A549 (cell line): ENCODE data around the gene CEP89. TPM values are rescaled to one million over a fixed set of nuclear protein-coding genes. Genes with fewer than 3 reads are reported as not detected.
A peak's percentile ranks its signal among the peaks of the same experiment; 100 is the strongest.

Source experiments
- ATAC-seq, 2 experiments: fragments of 200-7000 bp in 1 of 2; fragments of >200 bp in 1 of 2; cut with Nextera tagmentation in 1 of 2; cut with Tn5 transposase in 1 of 2; 3 replicates each; pipeline versions ENCODE4 v1.8.0 to v1.9.1; 2018 to 2020; ENCODE audit warnings: mild to moderate bottlenecking in 1 of 2, moderate library complexity in 1 of 2
- CTCF ChIA-PET: fragments of 300-600 bp; sonication (Branson Sonifier 250); formaldehyde crosslinking; extraction: SDS; loops from one replicate; lab custom pipeline; 2021; ENCODE audit warnings: antibody characterized with exemption, inconsistent platforms; lab: Yijun Ruan, JAX
- POLR2A ChIA-PET: fragments of 350-600 bp; formaldehyde crosslinking; extraction: SDS; loops from one replicate; lab custom pipeline; 2021; ENCODE audit warnings: antibody characterized with exemption, inconsistent platforms; lab: Yijun Ruan, JAX
- DNase-seq, 2 experiments: peaks; one replicate each; pipeline versions ENCODE4 v3.0.0 to v3.0.0-alpha.2; 2011 to 2016; ENCODE audit warnings: low read depth in 1 of 2, low spot score in 1 of 2
- FAIRE-seq: peaks from 2 replicates; lab custom pipeline; 2011; peaks lifted over from hg19 to GRCh38; lab: Jason Lieb, UNC
- H3K27ac ChIP-seq, 2 experiments: fragments of >200 bp; sonication (Bioruptor Twin); formaldehyde crosslinking; 3 replicates each; pipeline ENCODE4 v1.5.1; 2016 to 2017
- H3K4me1 ChIP-seq: fragments of >200 bp; sonication (Bioruptor Twin); formaldehyde crosslinking; 3 replicates; pipeline ENCODE4 v1.6.1; 2016
- H3K4me2 ChIP-seq: fragments of >200 bp; sonication (Bioruptor Twin); formaldehyde crosslinking; 3 replicates; pipeline ENCODE4 v1.6.1; 2016
- H3K4me3 ChIP-seq: fragments of >200 bp; sonication (Bioruptor Twin); formaldehyde crosslinking; 3 replicates; pipeline ENCODE4 v1.5.1; 2016
- H3K9me3 ChIP-seq: fragments of >200 bp; sonication (Bioruptor Twin); formaldehyde crosslinking; 3 replicates; pipeline ENCODE4 v1.6.1; 2016
- CHD4 ChIP-seq: fragments of 200-600 bp; sonication (generic); IDR thresholded peaks from 2 replicates; pipeline ENCODE4 v1.6.1; 2016; ENCODE audit warnings: antibody characterized with exemption, mild to moderate bottlenecking, borderline replicate concordance
- EHF ChIP-seq: fragments of 250-450 bp; sonication (Bioruptor Pico); IDR thresholded peaks from 2 replicates; pipeline ENCODE4 v1.5.0; 2020; ENCODE audit warnings: mild to moderate bottlenecking
- EHMT2 ChIP-seq: fragments of 200-600 bp; sonication (generic); IDR thresholded peaks from 2 replicates; pipeline ENCODE4 v1.6.1; 2016; ENCODE audit warnings: antibody characterized with exemption, low read depth, mild to moderate bottlenecking, moderate library complexity
- ESRRA ChIP-seq: fragments of 150-350 bp; IDR thresholded peaks from 2 replicates; pipeline ENCODE4 v1.6.1; 2014; ENCODE audit warnings: mild to moderate bottlenecking, low read length, borderline replicate concordance
- FOSL2 ChIP-seq, 2 experiments: fragments of 450-650 bp in 1 of 2; fragments of >200 bp in 1 of 2; sonication (Bioruptor Twin) in 1 of 2; formaldehyde crosslinking; IDR thresholded peaks; 2 replicates each; pipeline versions ENCODE4 v1.5.0 to v1.6.1; 2016 to 2020; ENCODE audit warnings: mild to moderate bottlenecking in 1 of 2, moderate library complexity in 1 of 2
- HOXA7 ChIP-seq: fragments of 250-450 bp; sonication (Bioruptor Pico); IDR thresholded peaks from 2 replicates; pipeline ENCODE4 v1.5.0; 2020; ENCODE audit warnings: mild to moderate bottlenecking, moderate library complexity
- HOXB13 ChIP-seq: fragments of 250-450 bp; sonication (Bioruptor Pico); IDR thresholded peaks from 2 replicates; pipeline ENCODE4 v1.5.0; 2020; ENCODE audit warnings: low read depth, mild to moderate bottlenecking, moderate library complexity
- KDM1A ChIP-seq: fragments of 200-600 bp; sonication (generic); IDR thresholded peaks from 2 replicates; pipeline ENCODE4 v1.6.1; 2016; ENCODE audit warnings: low read depth, mild to moderate bottlenecking
- MAFK ChIP-seq: fragments of 450-650 bp; IDR thresholded peaks from 2 replicates; pipeline ENCODE4 v1.6.1; 2014; ENCODE audit not compliant: partially characterized antibody
- MAZ ChIP-seq: fragments of 150-350 bp; IDR thresholded peaks from 2 replicates; pipeline ENCODE4 v1.6.1; 2014; ENCODE audit warnings: antibody characterized with exemption, low read depth, low read length, borderline replicate concordance
- NPAS2 ChIP-seq: fragments of 250-450 bp; sonication (Bioruptor Pico); IDR thresholded peaks from 2 replicates; pipeline ENCODE4 v1.8.0; 2022; ENCODE audit warnings: mild to moderate bottlenecking, moderate library complexity, borderline replicate concordance
- NR3C1 ChIP-seq: fragments of >200 bp; sonication (Bioruptor Twin); formaldehyde crosslinking; IDR thresholded peaks from 3 replicates; pipeline ENCODE4 v1.6.1; 2017
- PHF8 ChIP-seq: fragments of 200-600 bp; sonication (generic); IDR thresholded peaks from 2 replicates; pipeline ENCODE4 v1.6.1; 2016; ENCODE audit warnings: low read depth, mild to moderate bottlenecking, antibody characterized with exemption, moderate library complexity, borderline replicate concordance
- POLR2AphosphoS2 ChIP-seq: conservative IDR thresholded peaks from 2 replicates; pipeline ENCODE4 v1.6.1; 2012; ENCODE audit warnings: low read length, improper control_type of control experiment, inconsistent platforms
- RAD21 ChIP-seq, 2 experiments: fragments of >200 bp in 1 of 2; sonication (Bioruptor Twin) in 1 of 2; formaldehyde crosslinking in 1 of 2; IDR thresholded peaks in 1 of 2; conservative IDR thresholded peaks in 1 of 2; 2 replicates in 1 of 2; 3 replicates in 1 of 2; pipeline ENCODE4 v1.6.1; 2012 to 2018; ENCODE audit warnings: inconsistent platforms in 1 of 2
- RNF2 ChIP-seq: fragments of 200-600 bp; sonication (generic); IDR thresholded peaks from 2 replicates; pipeline ENCODE4 v1.6.1; 2016; ENCODE audit warnings: low read depth, mild to moderate bottlenecking, antibody characterized with exemption, moderate library complexity, borderline replicate concordance
- TP53 ChIP-seq: fragments of 250-450 bp; sonication (Bioruptor Pico); IDR thresholded peaks from 2 replicates; pipeline ENCODE4 v1.5.0; 2021; ENCODE audit warnings: mild to moderate bottlenecking, moderate library complexity
- ZNF302 ChIP-seq: fragments of 250-450 bp; sonication (Bioruptor Pico); IDR thresholded peaks from 2 replicates; pipeline ENCODE4 v1.9.0; 2021; ENCODE audit warnings: inconsistent platforms, mild to moderate bottlenecking, moderate library complexity
- ZSCAN20 ChIP-seq: fragments of 250-450 bp; sonication (Bioruptor Pico); IDR thresholded peaks from 2 replicates; pipeline ENCODE4 v1.8.0; 2022; ENCODE audit warnings: mild to moderate bottlenecking, moderate library complexity
- WGBS: methylation state at CpG from one replicate; pipeline ENCODE4 v1.1.6; 2017; ENCODE audit errors: missing lambda C conversion rate; 5-methylcytosine and 5-hydroxymethylcytosine counted together
- polyA plus RNA-seq, 4 experiments: library from polyadenylated mRNA; depleted of rRNA in 3 of 4; stranded (reverse); fragments of >200 nt; fragmentation: RNase III in 1 of 4; extraction: RNeasy Plus Mini Kit Qiagen cat#74134 plus additional on column Dnase treatment in 1 of 4; gene quantifications; 2 replicates in 3 of 4; 3 replicates in 1 of 4; pipeline ENCODE4 v1.2.3, GENCODE V29; 2011 to 2017
- TF ChIP-seq, protein P1 (sequence below): fragments of 200-600 bp; sonication (generic); IDR thresholded peaks from 2 replicates; pipeline ENCODE4 v1.6.1; 2016; ENCODE audit warnings: antibody characterized with exemption, mild to moderate bottlenecking, moderate library complexity
- TF ChIP-seq, protein P2 (sequence below): fragments of >200 bp; sonication (Bioruptor Twin); formaldehyde crosslinking; IDR thresholded peaks from 3 replicates; pipeline ENCODE4 v1.6.1; 2016
- TF ChIP-seq, protein P3 (sequence below): fragments of >200 bp; sonication (Bioruptor Twin); formaldehyde crosslinking; IDR thresholded peaks from 2 replicates; pipeline ENCODE4 v1.6.1; 2016
- TF ChIP-seq, protein P4 (sequence below): fragments of 450-650 bp; IDR thresholded peaks from 2 replicates; pipeline ENCODE4 v1.6.1; 2014; ENCODE audit warnings: antibody characterized with exemption

CEP89 gene
- polyA plus RNA-seq, 2 of the 4 experiments (the other 2 are of a cell fraction): 31.5 to 41.3 TPM

DNA sequence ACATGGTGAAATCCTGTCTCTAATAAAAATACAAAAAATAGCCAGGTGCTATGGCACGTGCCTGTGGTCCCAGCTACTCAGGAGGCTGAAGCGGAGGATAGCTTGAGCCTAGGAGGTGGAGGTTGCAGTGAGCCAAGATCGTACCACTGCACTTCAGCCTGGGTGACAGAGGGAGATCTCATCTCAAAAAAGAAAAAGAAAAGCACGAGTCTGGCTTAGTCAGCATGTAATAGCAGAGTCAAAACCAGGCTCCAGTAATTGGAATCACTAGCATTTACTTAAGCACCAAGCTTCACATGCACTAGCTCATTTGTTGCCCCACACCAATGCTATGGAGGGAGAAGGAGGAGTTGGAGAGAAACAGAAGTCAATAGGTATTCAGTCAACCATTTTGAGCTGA lies 60.3 kb downstream of the CEP89 start:
- FAIRE-seq (no peak), ATAC-seq (no peak), DNase-seq (no peak)
- ChIA-PET POLR2A (no interaction called here), CTCF (interaction anchor here (0.6 to 1.3 kb wide), 3 partner anchors 15 to 42 kb away, joined by 3 read pairs; partner anchors contain the start of gene SLC7A9)
- no peak overlapping the region for H3K4me3 ChIP-seq
- 87% methylated on average over 4 of the region's 4 CpGs for WGBS
- no peaks in the 10 kb centered on the region for H3K9me3 ChIP-seq
- TF ChIP-seq MAFK: peak; percentile 35
- TF ChIP-seq HOXA7: no peak
- TF ChIP-seq NPAS2 (CRISPR knock-in tag): no peak
- no peak overlapping the region for H3K27ac ChIP-seq
- H3K4me1 ChIP-seq: no peaks in the 10 kb centered on the region
- no peak overlapping the region for H3K4me2 ChIP-seq

DNA sequence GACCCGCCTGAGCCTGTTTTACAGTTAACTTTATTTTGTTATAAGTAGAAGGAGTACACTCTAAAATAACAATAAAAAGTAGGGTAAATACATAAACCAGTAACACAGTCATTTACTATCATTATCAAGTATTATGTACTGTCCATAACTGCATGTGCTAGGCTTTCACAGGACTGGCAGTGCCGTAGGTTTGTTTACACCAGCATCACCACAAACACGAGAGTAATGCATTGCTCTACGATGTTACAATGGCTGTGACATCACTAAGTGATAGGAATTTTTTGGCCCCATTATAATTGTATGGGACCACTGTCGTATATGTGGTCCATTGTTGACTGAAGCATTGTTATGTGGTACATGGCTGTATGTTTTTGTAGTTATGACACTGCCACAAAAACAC lies 60.9 kb downstream of the CEP89 start:
- 72% methylated on average over 5 of the region's 5 CpGs for WGBS
- Histone ChIP-seq H3K4me1 (no peaks in the 10 kb centered on the region), H3K4me2 (no peak overlapping the region), H3K9me3 (no peaks in the 10 kb centered on the region; the same call in 2 of the 3 replicates), H3K4me3 (no peak overlapping the region), H3K27ac (no peak overlapping the region)
- DNase-seq (no peak), ATAC-seq (no peak), FAIRE-seq (peak; percentile 68)
- ChIA-PET POLR2A (no interaction called here), CTCF (interaction anchor here (0.7 to 1.3 kb wide), 2 partner anchors 16 to 41 kb away, joined by 3 to 4 read pairs; partner anchors contain the start of gene SLC7A9)
- TF ChIP-seq, protein P1, sequence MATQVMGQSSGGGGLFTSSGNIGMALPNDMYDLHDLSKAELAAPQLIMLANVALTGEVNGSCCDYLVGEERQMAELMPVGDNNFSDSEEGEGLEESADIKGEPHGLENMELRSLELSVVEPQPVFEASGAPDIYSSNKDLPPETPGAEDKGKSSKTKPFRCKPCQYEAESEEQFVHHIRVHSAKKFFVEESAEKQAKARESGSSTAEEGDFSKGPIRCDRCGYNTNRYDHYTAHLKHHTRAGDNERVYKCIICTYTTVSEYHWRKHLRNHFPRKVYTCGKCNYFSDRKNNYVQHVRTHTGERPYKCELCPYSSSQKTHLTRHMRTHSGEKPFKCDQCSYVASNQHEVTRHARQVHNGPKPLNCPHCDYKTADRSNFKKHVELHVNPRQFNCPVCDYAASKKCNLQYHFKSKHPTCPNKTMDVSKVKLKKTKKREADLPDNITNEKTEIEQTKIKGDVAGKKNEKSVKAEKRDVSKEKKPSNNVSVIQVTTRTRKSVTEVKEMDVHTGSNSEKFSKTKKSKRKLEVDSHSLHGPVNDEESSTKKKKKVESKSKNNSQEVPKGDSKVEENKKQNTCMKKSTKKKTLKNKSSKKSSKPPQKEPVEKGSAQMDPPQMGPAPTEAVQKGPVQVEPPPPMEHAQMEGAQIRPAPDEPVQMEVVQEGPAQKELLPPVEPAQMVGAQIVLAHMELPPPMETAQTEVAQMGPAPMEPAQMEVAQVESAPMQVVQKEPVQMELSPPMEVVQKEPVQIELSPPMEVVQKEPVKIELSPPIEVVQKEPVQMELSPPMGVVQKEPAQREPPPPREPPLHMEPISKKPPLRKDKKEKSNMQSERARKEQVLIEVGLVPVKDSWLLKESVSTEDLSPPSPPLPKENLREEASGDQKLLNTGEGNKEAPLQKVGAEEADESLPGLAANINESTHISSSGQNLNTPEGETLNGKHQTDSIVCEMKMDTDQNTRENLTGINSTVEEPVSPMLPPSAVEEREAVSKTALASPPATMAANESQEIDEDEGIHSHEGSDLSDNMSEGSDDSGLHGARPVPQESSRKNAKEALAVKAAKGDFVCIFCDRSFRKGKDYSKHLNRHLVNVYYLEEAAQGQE: no peak
- TF ChIP-seq RAD21 (conservative IDR thresholded peaks at IDR 0.05 in 1 of 2, IDR thresholded peaks at IDR 0.05 in 1 of 2) (no peak), CHD4 (no peak), FOSL2 (IDR thresholded peaks at IDR 0.05) (no peak), FOSL2 (CRISPR knock-in tag; IDR thresholded peaks at IDR 0.05) (no peak), PHF8 (no peak), EHMT2 (no peak), ESRRA (no peak)
- TF ChIP-seq, protein P2, sequence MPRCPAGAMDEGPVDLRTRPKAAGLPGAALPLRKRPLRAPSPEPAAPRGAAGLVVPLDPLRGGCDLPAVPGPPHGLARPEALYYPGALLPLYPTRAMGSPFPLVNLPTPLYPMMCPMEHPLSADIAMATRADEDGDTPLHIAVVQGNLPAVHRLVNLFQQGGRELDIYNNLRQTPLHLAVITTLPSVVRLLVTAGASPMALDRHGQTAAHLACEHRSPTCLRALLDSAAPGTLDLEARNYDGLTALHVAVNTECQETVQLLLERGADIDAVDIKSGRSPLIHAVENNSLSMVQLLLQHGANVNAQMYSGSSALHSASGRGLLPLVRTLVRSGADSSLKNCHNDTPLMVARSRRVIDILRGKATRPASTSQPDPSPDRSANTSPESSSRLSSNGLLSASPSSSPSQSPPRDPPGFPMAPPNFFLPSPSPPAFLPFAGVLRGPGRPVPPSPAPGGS: no peak
- TF ChIP-seq, protein P3, sequence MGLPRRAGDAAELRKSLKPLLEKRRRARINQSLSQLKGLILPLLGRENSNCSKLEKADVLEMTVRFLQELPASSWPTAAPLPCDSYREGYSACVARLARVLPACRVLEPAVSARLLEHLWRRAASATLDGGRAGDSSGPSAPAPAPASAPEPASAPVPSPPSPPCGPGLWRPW: no peak

DNA sequence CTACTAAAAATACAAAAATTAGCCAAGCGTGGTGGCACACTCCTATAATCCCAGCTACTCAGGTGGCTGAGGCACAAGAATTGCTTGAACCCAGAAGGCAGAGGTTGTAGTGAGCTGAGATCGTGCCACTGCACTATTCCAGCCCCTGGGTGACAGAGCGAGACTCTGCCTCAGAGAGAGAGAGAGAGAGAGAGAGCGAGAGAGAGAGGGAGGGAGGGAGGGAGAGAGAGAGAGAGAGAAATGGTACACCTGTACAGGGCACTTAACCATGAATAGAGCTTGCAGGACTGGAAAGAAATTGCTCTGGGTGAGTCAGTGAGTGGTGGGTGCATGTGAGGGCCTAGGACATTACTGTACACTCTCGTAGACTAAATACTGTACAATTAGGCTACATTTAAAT lies 61.7 kb downstream of the CEP89 start:
- no peak overlapping the region for H3K4me3 ChIP-seq
- no peak overlapping the region for H3K4me2 ChIP-seq
- DNase-seq: no peak
- H3K4me1 ChIP-seq: no peaks in the 10 kb centered on the region
- no peak for FAIRE-seq
- peaks cover 7% of the 10 kb centered on the region; the same call in 2 of the 3 replicates for H3K9me3 ChIP-seq
- ATAC-seq: no peak
- ChIA-PET POLR2A (no interaction called here), CTCF (interaction anchor here (0.7 kb wide), 2 partner anchors 16 to 1778 kb away, joined by 3 to 4 read pairs; no protein-coding TSS in a partner anchor)
- whole genome bisulfite sequencing: 93% methylated on average over 5 of the region's 5 CpGs
- no peak overlapping the region for H3K27ac ChIP-seq
- TF ChIP-seq NR3C1 (no peak), MAFK (no peak), TP53 (CRISPR knock-in tag) (no peak), POLR2AphosphoS2 (no peak), KDM1A (no peak), HOXB13 (CRISPR knock-in tag) (no peak), RNF2 (no peak), ZNF302 (no peak), EHF (no peak), MAZ (no peak), ZSCAN20 (CRISPR knock-in tag) (no peak)
- TF ChIP-seq, protein P4, sequence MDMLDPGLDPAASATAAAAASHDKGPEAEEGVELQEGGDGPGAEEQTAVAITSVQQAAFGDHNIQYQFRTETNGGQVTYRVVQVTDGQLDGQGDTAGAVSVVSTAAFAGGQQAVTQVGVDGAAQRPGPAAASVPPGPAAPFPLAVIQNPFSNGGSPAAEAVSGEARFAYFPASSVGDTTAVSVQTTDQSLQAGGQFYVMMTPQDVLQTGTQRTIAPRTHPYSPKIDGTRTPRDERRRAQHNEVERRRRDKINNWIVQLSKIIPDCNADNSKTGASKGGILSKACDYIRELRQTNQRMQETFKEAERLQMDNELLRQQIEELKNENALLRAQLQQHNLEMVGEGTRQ: no peak
- TF ChIP-seq, protein P1: no peak
